Brain microvascular endothelial cell (primary cell): ENCODE measurements around the gene GARRE1.

Experiments used
- DNase-seq: peaks from one replicate; pipeline ENCODE4 v3.0.0-alpha.2; 2020
- H3K27ac ChIP-seq: fragments of 250-450 bp; sonication (Bioruptor Pico); 2 replicates; pipeline ENCODE4 v1.5.1; 2020; ENCODE audit warnings: mild to moderate bottlenecking, moderate library complexity
- H3K27me3 ChIP-seq: fragments of 250-450 bp; sonication (Bioruptor Pico); replicated peaks from 2 replicates; pipeline ENCODE4 v1.5.1; 2020; ENCODE audit warnings: mild to moderate bottlenecking
- H3K36me3 ChIP-seq: fragments of 250-450 bp; sonication (Bioruptor Pico); replicated peaks from 2 replicates; pipeline ENCODE4 v1.5.1; 2020; ENCODE audit warnings: mild to moderate bottlenecking
- H3K4me3 ChIP-seq: 2 replicates; pipeline ENCODE4 v1.5.1; 2011; ENCODE audit warnings: low read depth, mild to moderate bottlenecking, control low read depth, low read length, moderate library complexity
- CTCF ChIP-seq: IDR thresholded peaks from 2 replicates; pipeline ENCODE4 v1.5.1; 2011; ENCODE audit warnings: low read depth, mild to moderate bottlenecking, moderate library complexity, low read length, control low read depth, inconsistent platforms; ENCODE audit errors: missing control alignments
- in situ Hi-C: cut with HindIII; loops from 2 replicates; pipeline ENCODE4 v1.10.0; 2017; ENCODE audit warnings: low sequenced_read_pairs, low pct_ligation_motif_present

Gene GARRE1

GRCh38 chr19:34229721-34230120, 24.6 kb upstream of the GARRE1 start:
- Histone ChIP-seq H3K36me3 (peaks cover 29% of the 10 kb centered on the region), H3K27ac (no peak overlapping the region), H3K4me3 (no peak overlapping the region), H3K27me3 (no peaks in the 10 kb centered on the region)
- no peak for TF ChIP-seq CTCF
- in situ Hi-C loops: no loop called here
- no peak for DNase-seq

GRCh38 chr19:34230820-34231219, 23.5 kb upstream of the GARRE1 start:
- H3K4me3 ChIP-seq: no peak overlapping the region
- H3K27ac ChIP-seq: no peak overlapping the region
- TF ChIP-seq CTCF: no peak
- in situ Hi-C loops: no loop called here
- H3K27me3 ChIP-seq: no peaks in the 10 kb centered on the region
- no peak for DNase-seq
- H3K36me3 ChIP-seq: peaks cover 27% of the 10 kb centered on the region

- no peak for DNase-seq
- Histone ChIP-seq H3K4me3 (no peak overlapping the region), H3K27ac (no peak overlapping the region), H3K36me3 (peaks cover 24% of the 10 kb centered on the region), H3K27me3 (no peaks in the 10 kb centered on the region)
- TF ChIP-seq CTCF: no peak
- in situ Hi-C loops: no loop called here
These were observed 22.9 kb upstream of the GARRE1 start for GRCh38 chr19:34231439-34231838.

- no peak for TF ChIP-seq CTCF
- H3K36me3 ChIP-seq: peaks cover 18% of the 10 kb centered on the region
- peak; percentile 92 for DNase-seq
- no peak overlapping the region for H3K4me3 ChIP-seq
- in situ Hi-C loops: no loop called here
- peak overlapping the region; percentile 84 for H3K27ac ChIP-seq
- H3K27me3 ChIP-seq: no peaks in the 10 kb centered on the region
These were observed 21.5 kb upstream of the GARRE1 start for GRCh38 chr19:34232566-34233481.

- peaks cover 6% of the 10 kb centered on the region for H3K36me3 ChIP-seq
- no peak overlapping the region for H3K4me3 ChIP-seq
- no peaks in the 10 kb centered on the region for H3K27me3 ChIP-seq
- H3K27ac ChIP-seq: no peak overlapping the region
- no peak for DNase-seq
- TF ChIP-seq CTCF: no peak
- in situ Hi-C loops: no loop called here
These were observed 18.9 kb upstream of the GARRE1 start for GRCh38 chr19:34235425-34235940.
